Stimulated activated CD4-positive, alpha-beta T cell treated with anti-CD3 and anti-CD28 coated beads, TNF-alpha, amount 100 ng/mL, for 1 hour (primary cell): ENCODE data around the gene HDLBP.

Source experiments
- DNase-seq, 3 donors: peaks; one replicate each; pipeline ENCODE4 v3.0.0-alpha.2; 2020; ENCODE audit warnings: low read depth in 3 of 3, low spot score in 1 of 3

HDLBP gene

GRCh38 chr2:241315093-241315878, at the start of gene HDLBP:
TSS of gene HDLBP (minus strand) at chr2:241315672. CDS start at chr2:241266869, 48,803 bp downstream.
- DNase-seq, result peak; percentile 100

- DNase-seq, result no peak
Measured at GRCh38 chr2:241364781-241365180, 49.3 kb upstream of the HDLBP start.

GRCh38 chr2:241363426-241363825, 48.0 kb upstream of the HDLBP start:
- DNase-seq, result no peak

GRCh38 chr2:241359481-241360045, 44.1 kb upstream of the HDLBP start:
- no peak for DNase-seq

GRCh38 chr2:241358470-241358869, 43.0 kb upstream of the HDLBP start:
- DNase-seq, result no peak

GRCh38 chr2:241357531-241357930, 42.1 kb upstream of the HDLBP start:
- DNase-seq, result no peak

- DNase-seq, result no peak
Measured at GRCh38 chr2:241356871-241357260, 41.4 kb upstream of the HDLBP start.

GRCh38 chr2:241355983-241356870, 40.8 kb upstream of the HDLBP start, which contains the start of gene FARP2:
TSS of gene FARP2 (plus strand) at chr2:241356285. CDS start at chr2:241373108, 16,823 bp downstream.
- peak; percentile 93 to 96 (median 95) for DNase-seq

- DNase-seq, result peak; percentile 22 to 59 (median 26)
Measured at GRCh38 chr2:241354668-241355658, 39.5 kb upstream of the HDLBP start.

GRCh38 chr2:241352227-241352626, 36.8 kb upstream of the HDLBP start:
- DNase-seq, result no peak

GRCh38 chr2:241351640-241352031, 36.2 kb upstream of the HDLBP start:
- no peak for DNase-seq

DNA sequence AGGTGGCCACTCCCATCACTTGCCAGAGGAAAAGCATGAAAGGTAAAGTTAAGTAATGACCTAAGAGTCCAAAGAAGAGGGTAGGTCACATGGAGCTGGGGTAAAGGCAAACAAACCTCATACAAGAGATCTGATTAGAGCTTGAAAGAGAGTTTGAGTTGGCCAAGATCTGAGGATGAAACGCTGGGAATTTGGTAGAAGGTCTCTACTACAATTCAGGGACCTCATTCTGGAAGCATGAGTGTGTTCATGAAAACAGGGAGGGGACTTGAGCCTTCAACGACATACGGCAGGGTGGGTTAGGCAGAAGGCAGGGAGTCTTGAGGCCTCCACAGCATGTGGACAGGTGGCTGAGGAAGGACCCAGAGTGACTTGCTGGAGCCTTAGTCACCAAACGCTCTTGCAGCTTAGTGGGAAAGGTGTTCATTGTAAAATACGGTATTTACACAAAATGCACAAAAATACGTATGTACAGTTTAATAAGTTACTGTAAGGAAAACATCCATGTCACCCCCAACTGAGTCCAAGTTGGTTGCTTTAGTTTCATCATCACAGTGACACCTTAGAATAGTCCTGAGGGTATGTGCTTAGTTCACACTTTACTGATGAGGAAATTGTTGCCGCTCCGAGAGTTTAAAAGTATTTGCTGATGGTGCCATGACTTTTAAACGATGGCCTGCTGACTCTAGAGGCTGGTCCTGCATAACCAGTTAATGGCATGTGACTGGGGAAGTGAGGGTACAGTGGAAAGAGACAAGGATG, 35.6 kb upstream of the HDLBP start:
- no peak for DNase-seq

DNA sequence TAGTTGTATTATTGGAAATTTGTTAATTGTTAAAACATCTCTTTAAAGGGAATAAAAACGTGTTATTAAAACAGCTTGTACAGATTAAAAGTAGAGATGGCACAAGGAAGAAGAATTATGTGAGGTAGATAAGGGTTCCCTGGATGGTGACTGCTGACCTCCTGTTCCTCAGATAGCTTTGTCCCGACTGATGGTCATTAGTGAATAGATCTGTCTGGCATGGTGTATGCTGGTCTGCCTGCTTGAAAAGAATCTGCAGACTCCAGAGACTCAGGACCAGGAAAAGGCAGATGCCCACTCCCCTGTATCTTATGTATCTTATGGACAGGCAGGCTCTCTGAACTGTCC, 35.0 kb upstream of the HDLBP start:
- no peak for DNase-seq

DNA sequence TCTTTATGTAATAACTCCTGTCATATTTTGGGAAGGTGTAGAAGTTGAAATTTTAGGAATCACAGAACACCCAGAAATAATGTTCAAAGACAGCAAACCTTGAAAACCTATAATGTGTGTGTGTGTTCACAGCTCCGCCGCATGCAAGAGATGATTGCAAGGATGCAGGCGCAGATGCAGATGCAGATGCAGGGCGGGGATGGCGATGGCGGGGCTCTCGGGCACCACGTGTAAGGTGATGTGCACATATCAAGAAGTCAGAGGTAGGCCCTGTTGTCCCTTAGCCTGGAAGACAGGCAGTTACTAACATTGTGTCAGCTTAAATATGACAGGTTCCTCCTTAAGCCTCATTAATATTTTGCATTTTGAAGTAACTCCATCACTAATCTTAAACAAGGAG, 34.5 kb upstream of the HDLBP start:
- no peak for DNase-seq

DNA sequence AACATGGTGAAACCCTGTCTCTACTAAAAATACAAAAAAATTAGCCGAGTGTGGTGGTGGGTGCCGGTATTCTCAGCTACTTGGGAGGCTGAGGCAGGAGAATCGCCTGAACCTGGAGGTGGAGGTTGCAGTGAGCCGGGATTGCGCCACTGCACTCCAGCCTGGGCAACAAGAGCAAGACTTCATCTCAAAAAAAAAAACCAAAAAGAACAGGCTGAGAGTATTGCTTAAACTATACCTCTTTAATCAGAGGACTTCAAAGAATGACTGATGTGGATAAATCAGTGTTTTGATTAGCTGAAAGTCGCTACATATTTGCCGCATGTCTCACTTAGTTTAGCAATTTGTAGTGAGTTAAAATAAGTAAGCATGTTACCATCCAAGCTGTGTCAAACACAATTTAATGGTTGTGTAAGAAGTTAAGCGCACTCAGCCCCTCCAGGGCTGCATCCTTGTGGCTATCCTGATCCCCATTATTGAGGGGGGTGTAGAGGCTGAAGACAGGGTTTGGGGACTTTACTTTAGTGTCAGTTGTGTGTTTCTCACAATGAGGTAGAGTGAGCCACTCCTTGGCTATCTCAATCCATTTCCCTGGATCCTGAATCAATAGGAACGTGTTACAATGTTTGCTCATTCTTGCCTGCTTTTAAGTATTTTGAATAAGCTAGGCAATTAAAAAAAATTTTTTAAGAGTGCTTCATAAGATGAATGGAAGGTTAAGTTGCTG, 29.6 kb upstream of the HDLBP start:
- DNase-seq, result no peak

DNA sequence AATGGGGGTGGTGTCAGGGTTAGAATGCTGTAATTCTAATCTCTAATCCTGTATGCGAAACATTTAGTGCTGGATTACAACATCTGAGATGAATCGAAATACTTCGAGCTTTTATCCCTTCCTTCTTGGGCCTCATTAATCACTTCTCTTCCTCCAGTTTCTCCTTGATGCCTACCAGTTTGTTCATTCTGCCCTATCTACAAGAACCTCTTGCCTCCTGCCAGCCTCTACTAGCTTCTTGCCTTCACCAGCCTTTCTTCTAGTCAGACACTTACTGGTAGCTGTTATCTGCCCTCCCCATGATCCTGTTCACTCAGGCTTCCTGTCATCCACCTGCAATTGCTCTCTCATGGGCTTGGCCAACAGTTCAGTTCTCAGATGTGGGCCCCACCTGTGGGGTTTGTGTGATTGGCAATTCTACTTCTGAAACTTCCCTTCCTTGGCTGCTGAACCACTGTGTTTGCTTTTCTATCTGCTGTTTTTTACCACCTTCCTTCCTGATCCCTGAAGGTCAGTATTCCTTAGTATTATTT, 25.2 kb upstream of the HDLBP start:
- no peak for DNase-seq

DNA sequence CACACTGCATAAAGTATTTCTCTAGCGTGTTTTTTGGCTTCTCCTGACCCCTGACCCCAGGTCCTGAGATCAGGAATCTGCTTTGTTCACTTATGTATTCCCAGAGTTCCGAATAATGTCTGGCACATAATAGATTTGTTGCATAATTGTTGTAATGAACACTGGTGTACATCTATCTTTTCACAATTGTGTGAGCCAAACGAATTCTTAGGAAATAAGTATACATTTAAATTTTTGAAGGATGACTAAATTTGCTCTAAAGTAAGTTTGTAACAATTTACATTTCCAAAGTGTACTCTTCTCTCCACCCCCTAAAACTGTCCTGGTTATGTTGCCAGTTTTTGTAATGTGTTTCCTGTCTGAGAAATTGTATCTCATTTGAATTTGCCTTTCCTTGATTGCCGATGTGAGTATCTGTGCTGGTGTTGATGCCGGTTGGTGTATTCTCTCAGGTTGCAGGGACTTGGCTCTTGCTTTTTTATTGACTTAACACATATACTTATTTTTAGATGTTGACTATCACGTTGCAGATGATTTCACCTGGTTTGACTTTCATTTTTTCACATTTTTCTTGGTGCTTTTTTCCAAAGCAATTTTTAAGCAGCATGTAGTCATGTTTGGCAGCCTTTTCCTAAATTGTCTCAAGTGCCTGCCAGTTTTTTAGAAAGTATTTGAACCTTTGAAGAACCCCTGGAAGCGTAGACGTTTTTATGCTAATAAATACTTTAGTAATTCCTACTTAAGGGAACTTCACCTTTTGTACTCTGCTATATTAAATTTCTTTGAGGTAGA, 24.6 kb upstream of the HDLBP start:
- DNase-seq, result no peak

GRCh38 chr2:241334813-241335212, 19.3 kb upstream of the HDLBP start:
- no peak for DNase-seq
